Measurements from ENCODE around the gene TBXT.

The TBXT gene

GRCh38 chr6:166167801-166168615, at the start of gene TBXT:
Gene TBXT, minus strand, starts transcription at chr6:166167851. Its CDS starts 260 bp downstream, at chr6:166167591.
- Mint-ChIP-seq H3K4me3 (peak within 1 kb of the TSS; percentile 84), H3K36me3 (peaks cover 3% of the 10 kb centered on the region), H3K27ac (no peak within 1 kb of the TSS), H3K27me3 (peaks cover 52% of the 10 kb centered on the region), H3K4me1 (peaks cover 13% of the 10 kb centered on the region), H3K9me3 (no peaks in the 10 kb centered on the region)

GRCh38 chr6:166207284-166207561, 39.6 kb upstream of the TBXT start:
- Mint-ChIP-seq H3K9me3 (no peaks in the 10 kb centered on the region), H3K4me3 (no peak overlapping the region), H3K4me1 (peaks cover 11% of the 10 kb centered on the region), H3K36me3 (peaks cover 2% of the 10 kb centered on the region), H3K27ac (peak overlapping the region; percentile 7), H3K27me3 (no peaks in the 10 kb centered on the region)

GRCh38 chr6:166206510-166207283, 39.0 kb upstream of the TBXT start:
- Mint-ChIP-seq H3K9me3 (no peaks in the 10 kb centered on the region), H3K27ac (peak overlapping the region; percentile 7), H3K36me3 (peaks cover 2% of the 10 kb centered on the region), H3K27me3 (no peaks in the 10 kb centered on the region), H3K4me1 (peaks cover 11% of the 10 kb centered on the region), H3K4me3 (no peak overlapping the region)

- Mint-ChIP-seq H3K4me3 (no peak overlapping the region), H3K27ac (no peak overlapping the region), H3K36me3 (peaks cover under 1% of the 10 kb centered on the region), H3K9me3 (no peaks in the 10 kb centered on the region), H3K4me1 (peaks cover 11% of the 10 kb centered on the region), H3K27me3 (no peaks in the 10 kb centered on the region)
Measured at GRCh38 chr6:166206066-166206465, 38.4 kb upstream of the TBXT start.

- H3K9me3 Mint-ChIP-seq = no peaks in the 10 kb centered on the region
- H3K4me1 Mint-ChIP-seq = peaks cover 11% of the 10 kb centered on the region
- no peaks in the 10 kb centered on the region for H3K36me3 Mint-ChIP-seq
- H3K4me3 Mint-ChIP-seq = no peak overlapping the region
- no peak overlapping the region for H3K27ac Mint-ChIP-seq
- H3K27me3 Mint-ChIP-seq = no peaks in the 10 kb centered on the region
Measured at GRCh38 chr6:166204852-166205650, 37.4 kb upstream of the TBXT start.

GRCh38 chr6:166203641-166204222, 36.1 kb upstream of the TBXT start:
- Mint-ChIP-seq H3K36me3 (no peaks in the 10 kb centered on the region), H3K4me3 (no peak overlapping the region), H3K4me1 (peaks cover 11% of the 10 kb centered on the region), H3K27me3 (no peaks in the 10 kb centered on the region), H3K9me3 (no peaks in the 10 kb centered on the region), H3K27ac (no peak overlapping the region)

- H3K4me3 Mint-ChIP-seq = no peak overlapping the region
- no peaks in the 10 kb centered on the region for H3K27me3 Mint-ChIP-seq
- no peaks in the 10 kb centered on the region for H3K9me3 Mint-ChIP-seq
- H3K4me1 Mint-ChIP-seq = peaks cover 11% of the 10 kb centered on the region
- no peak overlapping the region for H3K27ac Mint-ChIP-seq
- H3K36me3 Mint-ChIP-seq = no peaks in the 10 kb centered on the region
Measured at GRCh38 chr6:166203003-166203640, 35.5 kb upstream of the TBXT start.

- H3K27me3 Mint-ChIP-seq = no peaks in the 10 kb centered on the region
- no peaks in the 10 kb centered on the region for H3K9me3 Mint-ChIP-seq
- no peak overlapping the region for H3K4me3 Mint-ChIP-seq
- H3K27ac Mint-ChIP-seq = peak overlapping the region; percentile 41
- no peaks in the 10 kb centered on the region for H3K36me3 Mint-ChIP-seq
- peaks cover 11% of the 10 kb centered on the region for H3K4me1 Mint-ChIP-seq
Measured at GRCh38 chr6:166202321-166202733, 34.7 kb upstream of the TBXT start.

- no peak overlapping the region for H3K4me3 Mint-ChIP-seq
- peaks cover 7% of the 10 kb centered on the region for H3K4me1 Mint-ChIP-seq
- no peaks in the 10 kb centered on the region for H3K36me3 Mint-ChIP-seq
- peak overlapping the region; percentile 41 for H3K27ac Mint-ChIP-seq
- no peaks in the 10 kb centered on the region for H3K9me3 Mint-ChIP-seq
- H3K27me3 Mint-ChIP-seq = no peaks in the 10 kb centered on the region
Measured at GRCh38 chr6:166201878-166202277, 34.2 kb upstream of the TBXT start.

GRCh38 chr6:166197361-166197760, 29.7 kb upstream of the TBXT start:
- H3K9me3 Mint-ChIP-seq = no peaks in the 10 kb centered on the region
- H3K36me3 Mint-ChIP-seq = no peaks in the 10 kb centered on the region
- no peaks in the 10 kb centered on the region for H3K4me1 Mint-ChIP-seq
- H3K27ac Mint-ChIP-seq = no peak overlapping the region
- H3K27me3 Mint-ChIP-seq = no peaks in the 10 kb centered on the region
- H3K4me3 Mint-ChIP-seq = no peak overlapping the region

- H3K27me3 Mint-ChIP-seq = no peaks in the 10 kb centered on the region
- H3K4me3 Mint-ChIP-seq = no peak overlapping the region
- H3K9me3 Mint-ChIP-seq = no peaks in the 10 kb centered on the region
- no peaks in the 10 kb centered on the region for H3K36me3 Mint-ChIP-seq
- H3K27ac Mint-ChIP-seq = no peak overlapping the region
- no peaks in the 10 kb centered on the region for H3K4me1 Mint-ChIP-seq
Measured at GRCh38 chr6:166195860-166196238, 28.2 kb upstream of the TBXT start.

- Mint-ChIP-seq H3K4me3 (no peak overlapping the region), H3K4me1 (no peaks in the 10 kb centered on the region), H3K27me3 (no peaks in the 10 kb centered on the region), H3K36me3 (no peaks in the 10 kb centered on the region), H3K27ac (no peak overlapping the region), H3K9me3 (no peaks in the 10 kb centered on the region)
Measured at GRCh38 chr6:166194914-166195859, 27.5 kb upstream of the TBXT start.

GRCh38 chr6:166192557-166192956, 24.9 kb upstream of the TBXT start:
- no peaks in the 10 kb centered on the region for H3K27me3 Mint-ChIP-seq
- H3K36me3 Mint-ChIP-seq = no peaks in the 10 kb centered on the region
- no peaks in the 10 kb centered on the region for H3K4me1 Mint-ChIP-seq
- H3K27ac Mint-ChIP-seq = no peak overlapping the region
- no peak overlapping the region for H3K4me3 Mint-ChIP-seq
- H3K9me3 Mint-ChIP-seq = no peaks in the 10 kb centered on the region

GRCh38 chr6:166192136-166192535, 24.5 kb upstream of the TBXT start:
- H3K27me3 Mint-ChIP-seq = no peaks in the 10 kb centered on the region
- H3K4me1 Mint-ChIP-seq = no peaks in the 10 kb centered on the region
- no peaks in the 10 kb centered on the region for H3K36me3 Mint-ChIP-seq
- H3K27ac Mint-ChIP-seq = no peak overlapping the region
- no peaks in the 10 kb centered on the region for H3K9me3 Mint-ChIP-seq
- H3K4me3 Mint-ChIP-seq = no peak overlapping the region

Measured in activated naive CD4-positive, alpha-beta T cell treated with anti-CD3 and anti-CD28 coated beads, Interleukin-2, amount 50 U/mL, for 24 hours (primary cell).